RWPE1 (cell line): ENCODE measurements around the gene CTTNBP2.

Source experiments
- CTCF ChIA-PET: fragments of 350-600 bp; sonication (Branson Sonifier 250); formaldehyde crosslinking; extraction: SDS; loops from one replicate; lab custom pipeline; 2021; lab: Yijun Ruan, JAX
- POLR2A ChIA-PET: fragments of 400-600 bp; formaldehyde crosslinking; extraction: SDS; loops from one replicate; lab custom pipeline; 2020; ENCODE audit warnings: antibody characterized with exemption; ENCODE audit not compliant: low non-redundant PET; lab: Yijun Ruan, JAX
- DNase-seq: peaks from one replicate; pipeline ENCODE4 v3.0.0; 2012; ENCODE audit warnings: low spot score
- H3K27ac ChIP-seq: fragments of 450-650 bp; 2 replicates; pipeline ENCODE4 v1.5.1; 2017
- CTCF ChIP-seq: fragments of 450-650 bp; conservative IDR thresholded peaks from 2 replicates; pipeline ENCODE4 v1.5.1; 2017; ENCODE audit warnings: low read depth, mild to moderate bottlenecking

The CTTNBP2 gene, protein sequence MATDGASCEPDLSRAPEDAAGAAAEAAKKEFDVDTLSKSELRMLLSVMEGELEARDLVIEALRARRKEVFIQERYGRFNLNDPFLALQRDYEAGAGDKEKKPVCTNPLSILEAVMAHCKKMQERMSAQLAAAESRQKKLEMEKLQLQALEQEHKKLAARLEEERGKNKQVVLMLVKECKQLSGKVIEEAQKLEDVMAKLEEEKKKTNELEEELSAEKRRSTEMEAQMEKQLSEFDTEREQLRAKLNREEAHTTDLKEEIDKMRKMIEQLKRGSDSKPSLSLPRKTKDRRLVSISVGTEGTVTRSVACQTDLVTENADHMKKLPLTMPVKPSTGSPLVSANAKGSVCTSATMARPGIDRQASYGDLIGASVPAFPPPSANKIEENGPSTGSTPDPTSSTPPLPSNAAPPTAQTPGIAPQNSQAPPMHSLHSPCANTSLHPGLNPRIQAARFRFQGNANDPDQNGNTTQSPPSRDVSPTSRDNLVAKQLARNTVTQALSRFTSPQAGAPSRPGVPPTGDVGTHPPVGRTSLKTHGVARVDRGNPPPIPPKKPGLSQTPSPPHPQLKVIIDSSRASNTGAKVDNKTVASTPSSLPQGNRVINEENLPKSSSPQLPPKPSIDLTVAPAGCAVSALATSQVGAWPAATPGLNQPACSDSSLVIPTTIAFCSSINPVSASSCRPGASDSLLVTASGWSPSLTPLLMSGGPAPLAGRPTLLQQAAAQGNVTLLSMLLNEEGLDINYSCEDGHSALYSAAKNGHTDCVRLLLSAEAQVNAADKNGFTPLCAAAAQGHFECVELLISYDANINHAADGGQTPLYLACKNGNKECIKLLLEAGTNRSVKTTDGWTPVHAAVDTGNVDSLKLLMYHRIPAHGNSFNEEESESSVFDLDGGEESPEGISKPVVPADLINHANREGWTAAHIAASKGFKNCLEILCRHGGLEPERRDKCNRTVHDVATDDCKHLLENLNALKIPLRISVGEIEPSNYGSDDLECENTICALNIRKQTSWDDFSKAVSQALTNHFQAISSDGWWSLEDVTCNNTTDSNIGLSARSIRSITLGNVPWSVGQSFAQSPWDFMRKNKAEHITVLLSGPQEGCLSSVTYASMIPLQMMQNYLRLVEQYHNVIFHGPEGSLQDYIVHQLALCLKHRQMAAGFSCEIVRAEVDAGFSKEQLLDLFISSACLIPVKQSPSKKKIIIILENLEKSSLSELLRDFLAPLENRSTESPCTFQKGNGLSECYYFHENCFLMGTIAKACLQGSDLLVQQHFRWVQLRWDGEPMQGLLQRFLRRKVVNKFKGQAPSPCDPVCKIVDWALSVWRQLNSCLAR (N-terminal part only)

DNA sequence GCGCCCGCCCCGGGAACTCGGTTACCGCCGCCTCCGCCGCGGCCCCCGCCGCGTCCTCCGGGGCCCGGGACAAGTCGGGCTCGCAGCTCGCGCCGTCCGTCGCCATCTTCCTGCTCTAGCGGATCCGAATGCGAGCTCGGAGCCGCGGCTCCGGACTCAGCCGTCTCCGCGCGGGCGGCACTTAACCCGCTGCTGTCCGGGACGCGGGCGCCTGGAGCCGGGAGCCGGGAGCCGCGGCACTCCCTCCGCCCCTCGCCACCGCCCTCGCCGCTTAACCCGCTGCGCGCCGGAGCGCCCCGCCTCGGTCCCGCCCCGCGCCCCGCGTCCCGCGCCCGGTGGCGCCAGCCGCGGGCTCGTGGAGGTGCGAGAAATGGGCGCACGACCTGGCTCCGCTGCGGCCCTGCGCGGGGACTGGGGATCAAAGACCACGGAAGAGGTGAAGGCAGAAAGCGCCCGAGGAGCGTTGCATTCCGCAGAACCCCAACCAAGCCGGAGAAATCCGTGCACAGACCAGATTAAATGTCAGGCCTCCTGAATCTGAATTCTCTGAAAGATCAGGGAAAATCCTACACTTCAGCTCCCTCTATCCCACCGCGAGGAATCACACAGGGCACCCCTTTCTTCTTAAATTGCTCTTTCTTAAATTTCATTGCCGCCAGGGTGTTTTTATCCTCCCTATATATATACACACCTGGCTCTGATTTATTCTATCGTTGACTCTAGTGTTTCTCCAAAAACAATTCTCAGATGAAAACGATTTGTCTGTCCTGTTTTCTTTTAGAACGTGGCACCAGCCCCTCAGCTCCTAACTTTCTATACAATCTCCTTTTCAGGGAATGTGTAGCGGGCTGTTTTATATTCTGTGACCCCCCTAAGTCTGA is at the start of gene CTTNBP2:
Gene CTTNBP2, minus strand, starts transcription at position 132 of the 881 bp plus-strand sequence. Its CDS starts 26 bp downstream, at position 106.
- CTCF ChIA-PET = no interaction called here
- no peak within 1 kb of the TSS for H3K27ac ChIP-seq
- POLR2A ChIA-PET = no interaction called here
- TF ChIP-seq CTCF = no peak
- peak; percentile 15 for DNase-seq

GRCh38 chr7:117916309-117916708 is 43.1 kb upstream of the CTTNBP2 start:
- H3K27ac ChIP-seq = no peak overlapping the region
- CTCF ChIA-PET = no interaction called here
- TF ChIP-seq CTCF = no peak
- no peak for DNase-seq
- POLR2A ChIA-PET = no interaction called here

- no peak for TF ChIP-seq CTCF
- ChIA-PET CTCF (no interaction called here), POLR2A (no interaction called here)
- no peak for DNase-seq
- no peak overlapping the region for H3K27ac ChIP-seq
Observed at GRCh38 chr7:117912421-117912820, 39.2 kb upstream of the CTTNBP2 start.

DNA sequence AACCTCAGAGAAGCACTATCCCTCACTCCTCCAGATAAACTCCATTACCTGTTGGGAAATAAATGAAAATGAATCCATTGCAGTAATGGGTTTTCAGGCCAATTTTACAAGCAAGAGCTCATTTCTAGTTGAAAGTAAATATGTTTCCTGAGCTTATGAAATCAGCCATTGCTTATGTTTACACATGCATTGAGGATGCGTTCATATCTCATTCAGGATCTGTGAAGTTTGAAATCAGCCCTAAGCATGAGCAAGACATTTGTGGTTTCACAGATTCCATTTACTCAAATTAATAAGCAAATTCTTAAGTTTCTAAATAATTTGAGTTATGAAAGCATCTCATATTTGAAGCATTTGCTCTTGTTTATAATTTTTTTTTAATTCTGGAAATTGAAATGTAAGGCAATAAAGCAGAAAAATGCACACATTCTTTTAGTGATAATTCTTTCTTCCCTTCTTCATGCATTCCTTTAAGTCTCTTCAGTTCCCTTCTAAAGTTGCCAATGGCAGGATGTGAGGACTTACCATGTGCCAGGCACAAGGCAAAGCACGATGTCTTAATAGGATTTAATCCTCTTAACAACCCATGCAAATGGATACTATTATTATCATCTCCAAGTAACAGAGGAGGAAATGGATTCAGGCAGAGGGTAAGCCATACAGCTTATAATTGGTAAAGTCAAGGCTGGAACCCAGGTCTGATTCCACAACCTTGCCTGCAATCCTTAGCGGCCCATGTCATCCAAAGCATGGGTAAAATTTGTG is 35.0 kb upstream of the CTTNBP2 start:
- TF ChIP-seq CTCF = no peak
- H3K27ac ChIP-seq = no peak overlapping the region
- ChIA-PET POLR2A (no interaction called here), CTCF (no interaction called here)
- no peak for DNase-seq

DNA sequence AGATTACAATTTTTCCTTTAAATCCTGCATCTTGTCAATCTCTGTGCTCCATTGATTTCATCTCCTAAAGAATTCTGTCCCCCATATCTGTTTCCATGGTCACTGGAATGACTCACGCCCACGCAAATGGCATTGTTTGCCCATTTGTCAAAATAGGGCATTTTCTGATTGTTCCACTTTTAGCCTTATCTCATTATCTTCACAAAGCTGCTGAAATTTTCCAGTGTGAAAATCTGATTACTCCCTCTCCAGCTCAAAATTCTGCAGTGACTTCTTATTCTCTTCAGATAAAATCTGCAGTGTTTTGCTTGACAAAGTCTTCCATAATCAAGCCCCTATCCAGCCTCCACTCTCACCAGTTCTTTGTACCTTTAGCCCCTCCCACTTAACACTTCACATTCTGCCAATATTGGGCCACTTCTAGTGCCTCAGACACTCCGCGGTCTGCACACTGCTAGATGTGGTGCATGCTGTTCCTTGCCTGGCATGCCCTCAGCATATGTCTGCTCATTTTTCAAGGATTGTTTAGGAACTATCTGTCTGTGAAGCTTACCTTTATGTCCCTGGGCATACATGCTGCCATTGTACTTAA is 33.9 kb upstream of the CTTNBP2 start:
- POLR2A ChIA-PET = no interaction called here
- H3K27ac ChIP-seq = no peak overlapping the region
- no peak for TF ChIP-seq CTCF
- CTCF ChIA-PET = no interaction called here
- no peak for DNase-seq
